CD4-positive, alpha-beta T cell treated with Interleukin-2 at 100 ng/mL for 4 hours (primary cell): ENCODE measurements around the gene TSPAN8.
"Not testable (repeated sequence)": the region's sequence is repeated elsewhere in the genome, so short reads cannot be mapped to it uniquely, and the experiment has no call there.

Experiments
- DNase-seq: peaks from one replicate; pipeline ENCODE4 v3.0.0-alpha.2; 2020; ENCODE audit warnings: low spot score

The TSPAN8 gene

GRCh38 chr12:71164166-71164565 is 6.4 kb upstream of the TSPAN8 start:
- DNase-seq, result no peak

- no peak for DNase-seq
Measured at GRCh38 chr12:71162832-71163763, 5.3 kb upstream of the TSPAN8 start.

- DNase-seq, result no peak
Measured at GRCh38 chr12:71161591-71161990, 3.8 kb upstream of the TSPAN8 start.

- no peak for DNase-seq
Measured at GRCh38 chr12:71160585-71160984, 2.8 kb upstream of the TSPAN8 start.

- DNase-seq, result no peak
Measured at GRCh38 chr12:71159878-71160277, 2.1 kb upstream of the TSPAN8 start.

GRCh38 chr12:71159264-71159663 is 1.5 kb upstream of the TSPAN8 start:
- DNase-seq, result no peak

GRCh38 chr12:71158361-71158882 is 623 bp upstream of the TSPAN8 start:
- no peak for DNase-seq

- no peak for DNase-seq
Measured at GRCh38 chr12:71155225-71155624, 2.6 kb downstream of the TSPAN8 start.

GRCh38 chr12:71152851-71153250 is 4.9 kb downstream of the TSPAN8 start:
- no peak for DNase-seq

- DNase-seq, result not testable (repeated sequence)
Measured at GRCh38 chr12:71150041-71150440, 7.8 kb downstream of the TSPAN8 start.

- DNase-seq, result no peak
Measured at GRCh38 chr12:71144682-71145081, 13.1 kb downstream of the TSPAN8 start.

- no peak for DNase-seq
Measured at GRCh38 chr12:71142956-71143355, 14.8 kb downstream of the TSPAN8 start.

- DNase-seq, result no peak
Measured at GRCh38 chr12:71142016-71142415, 15.8 kb downstream of the TSPAN8 start.

GRCh38 chr12:71141378-71141926 is 16.3 kb downstream of the TSPAN8 start:
- no peak for DNase-seq

- no peak for DNase-seq
Measured at GRCh38 chr12:71139153-71139735, 18.6 kb downstream of the TSPAN8 start.

GRCh38 chr12:71138011-71138410 is 19.8 kb downstream of the TSPAN8 start:
- no peak for DNase-seq

GRCh38 chr12:71135812-71136176 is 22.0 kb downstream of the TSPAN8 start:
- no peak for DNase-seq

GRCh38 chr12:71135077-71135811 is 22.6 kb downstream of the TSPAN8 start:
- no peak for DNase-seq

- no peak for DNase-seq
Measured at GRCh38 chr12:71134405-71134804, 23.4 kb downstream of the TSPAN8 start.

- no peak for DNase-seq
Measured at GRCh38 chr12:71130521-71131069, 27.2 kb downstream of the TSPAN8 start.

GRCh38 chr12:71129364-71129763 is 28.4 kb downstream of the TSPAN8 start:
- no peak for DNase-seq

GRCh38 chr12:71128191-71128788 is 29.5 kb downstream of the TSPAN8 start:
- no peak for DNase-seq
